Esophagus muscularis mucosa (tissue), 4 donors: ENCODE measurements around the gene POLR1F. TPM values are rescaled to one million over a fixed set of nuclear protein-coding genes. Genes with fewer than 3 reads are reported as not detected.

Experiments
- DNase-seq: peaks from one replicate; pipeline ENCODE4 v3.0.0-alpha.2; 2017; ENCODE audit errors: extremely low spot score
- H3K27ac ChIP-seq, 4 donors: fragments of 200-600 bp; sonication (generic); replicated peaks in 1 of 4; 1 replicate in 3 of 4; 2 replicates in 1 of 4; pipeline ENCODE4 v1.5.1; 2016 to 2019; ENCODE audit warnings: mild to moderate bottlenecking in 1 of 4
- H3K27me3 ChIP-seq, 4 donors: fragments of 200-600 bp; sonication (generic); one replicate each; pipeline versions ENCODE4 v1.5.1 to v1.6.0; 2016 to 2019
- H3K36me3 ChIP-seq, 4 donors: fragments of 200-600 bp; sonication (generic); one replicate each; pipeline ENCODE4 v1.5.1; 2016 to 2019
- H3K4me1 ChIP-seq, 4 donors: fragments of 200-600 bp; sonication (generic); one replicate each; pipeline ENCODE4 v1.5.1; 2016 to 2019
- H3K4me3 ChIP-seq, 4 donors: fragments of 200-600 bp; sonication (generic); 1 replicate in 2 of 4; 2 replicates in 2 of 4; pipeline ENCODE4 v1.5.1; 2016 to 2019; ENCODE audit warnings: mild to moderate bottlenecking in 4 of 4, moderate library complexity in 1 of 4
- H3K9me3 ChIP-seq, 4 donors: fragments of 200-600 bp; sonication (generic); 1 replicate in 3 of 4; 2 replicates in 1 of 4; pipeline ENCODE4 v1.5.1; 2016 to 2019
- EP300 ChIP-seq: sonication (generic); formaldehyde crosslinking; IDR thresholded peaks from one replicate; pipeline ENCODE4 v1.6.1; 2017; ENCODE audit warnings: antibody characterized with exemption
- POLR2A ChIP-seq: fragments of 450-650 bp; IDR thresholded peaks from one replicate; pipeline ENCODE4 v1.6.1; 2017; ENCODE audit warnings: antibody characterized with exemption, moderate library complexity, mild to moderate bottlenecking, low read depth
- POLR2AphosphoS5 ChIP-seq, 2 donors: sonication (generic); formaldehyde crosslinking; IDR thresholded peaks; one replicate each; pipeline ENCODE4 v1.6.1; 2017; ENCODE audit warnings: antibody characterized with exemption in 2 of 2
- WGBS: methylation state at CpG from one replicate; pipeline ENCODE4 v1.1.5; 2018; 5-methylcytosine and 5-hydroxymethylcytosine counted together
- intact Hi-C: fragments of 100-400 bp; cut with DNase I; formaldehyde crosslinking; loops from one replicate; pipeline ENCODE4 v1.15.1; 2023
- total RNA-seq, 4 donors: library from RNA; depleted of rRNA; stranded (reverse); fragments of >200 nt; gene quantifications; one replicate each; pipeline versions ENCODE4 v1.1.0 to v1.2.1, GENCODE V29; 2016
- TF ChIP-seq, protein P1 (sequence below), 3 experiments: fragments of 200-600 bp in 2 of 3; fragments of 450-650 bp in 1 of 3; sonication (generic) in 2 of 3; IDR thresholded peaks; one replicate each; pipeline ENCODE4 v1.5.1; 2017 to 2019; ENCODE audit warnings: antibody characterized with exemption in 3 of 3, mild to moderate bottlenecking in 2 of 3, moderate library complexity in 1 of 3

Gene POLR1F, protein sequence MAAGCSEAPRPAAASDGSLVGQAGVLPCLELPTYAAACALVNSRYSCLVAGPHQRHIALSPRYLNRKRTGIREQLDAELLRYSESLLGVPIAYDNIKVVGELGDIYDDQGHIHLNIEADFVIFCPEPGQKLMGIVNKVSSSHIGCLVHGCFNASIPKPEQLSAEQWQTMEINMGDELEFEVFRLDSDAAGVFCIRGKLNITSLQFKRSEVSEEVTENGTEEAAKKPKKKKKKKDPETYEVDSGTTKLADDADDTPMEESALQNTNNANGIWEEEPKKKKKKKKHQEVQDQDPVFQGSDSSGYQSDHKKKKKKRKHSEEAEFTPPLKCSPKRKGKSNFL
- 10 to 100 TPM; 12.5 to 18.7 (median 15.5) TPM for total RNA-seq

DNA sequence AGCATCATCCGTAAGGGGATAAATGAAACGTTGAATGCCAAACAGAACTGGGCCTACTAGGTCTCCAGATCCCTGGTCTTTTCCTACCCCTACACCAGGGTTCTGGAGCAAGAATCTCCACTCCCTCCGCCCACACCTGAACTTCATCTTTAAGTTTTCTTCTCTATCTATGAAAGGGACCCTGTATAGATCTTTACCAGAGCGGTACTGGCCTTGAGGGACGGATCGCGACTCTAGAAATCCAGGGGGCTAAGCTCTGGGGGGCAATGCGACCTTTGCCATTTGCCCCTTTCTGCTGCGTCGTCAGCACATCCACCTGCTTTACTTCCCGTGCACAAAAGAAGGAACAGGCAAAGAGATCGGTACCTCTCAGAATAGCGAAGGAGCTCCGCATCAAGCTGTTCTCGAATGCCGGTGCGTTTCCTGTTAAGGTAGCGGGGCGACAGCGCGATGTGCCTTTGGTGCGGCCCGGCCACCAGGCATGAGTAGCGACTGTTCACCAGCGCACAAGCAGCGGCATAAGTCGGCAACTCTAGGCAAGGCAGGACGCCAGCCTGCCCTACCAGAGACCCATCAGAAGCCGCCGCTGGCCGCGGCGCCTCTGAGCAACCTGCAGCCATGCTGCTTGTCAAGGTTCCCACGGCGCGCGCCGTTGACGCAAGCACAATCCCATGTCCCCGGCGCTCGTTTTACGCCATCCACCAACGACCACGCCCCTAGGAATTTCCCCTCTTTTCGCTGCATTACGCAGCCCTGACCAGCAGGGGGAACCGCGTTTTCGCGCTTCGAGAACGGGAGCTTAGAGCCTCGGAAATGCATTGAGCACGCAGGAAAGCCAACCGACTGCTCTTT is at the start of gene POLR1F:
Gene POLR1F (minus strand): TSS at position 641 of the 852 bp plus-strand sequence. CDS start 21 bp downstream, at position 620.
- TF ChIP-seq EP300 (no peak), POLR2AphosphoS5 (IDR thresholded peaks at IDR 0.05) (peak; percentile 93 to 95), POLR2A (peak; percentile 61)
- TF ChIP-seq, protein P1, sequence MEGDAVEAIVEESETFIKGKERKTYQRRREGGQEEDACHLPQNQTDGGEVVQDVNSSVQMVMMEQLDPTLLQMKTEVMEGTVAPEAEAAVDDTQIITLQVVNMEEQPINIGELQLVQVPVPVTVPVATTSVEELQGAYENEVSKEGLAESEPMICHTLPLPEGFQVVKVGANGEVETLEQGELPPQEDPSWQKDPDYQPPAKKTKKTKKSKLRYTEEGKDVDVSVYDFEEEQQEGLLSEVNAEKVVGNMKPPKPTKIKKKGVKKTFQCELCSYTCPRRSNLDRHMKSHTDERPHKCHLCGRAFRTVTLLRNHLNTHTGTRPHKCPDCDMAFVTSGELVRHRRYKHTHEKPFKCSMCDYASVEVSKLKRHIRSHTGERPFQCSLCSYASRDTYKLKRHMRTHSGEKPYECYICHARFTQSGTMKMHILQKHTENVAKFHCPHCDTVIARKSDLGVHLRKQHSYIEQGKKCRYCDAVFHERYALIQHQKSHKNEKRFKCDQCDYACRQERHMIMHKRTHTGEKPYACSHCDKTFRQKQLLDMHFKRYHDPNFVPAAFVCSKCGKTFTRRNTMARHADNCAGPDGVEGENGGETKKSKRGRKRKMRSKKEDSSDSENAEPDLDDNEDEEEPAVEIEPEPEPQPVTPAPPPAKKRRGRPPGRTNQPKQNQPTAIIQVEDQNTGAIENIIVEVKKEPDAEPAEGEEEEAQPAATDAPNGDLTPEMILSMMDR (IDR thresholded peaks at IDR 0.05) = peak; percentile 89 to 96 (median 93)
- Histone ChIP-seq H3K27ac (peak within 1 kb of the TSS; percentile 71 to 86 (median 75)), H3K4me1 (peaks cover 19 to 31% (median 27%) of the 10 kb centered on the region in 4 donors), H3K4me3 (peak within 1 kb of the TSS; percentile 81 to 94 (median 88)), H3K9me3 (no peaks in the 10 kb centered on the region), H3K27me3 (no peaks in the 10 kb centered on the region), H3K36me3 (peaks cover 0 to under 1% (median 0%) of the 10 kb centered on the region in 4 donors)
- under 1% methylated on average over 50 of the region's 56 CpGs for WGBS
- DNase-seq = peak; percentile 97
- intact Hi-C loops = no loop called here

DNA sequence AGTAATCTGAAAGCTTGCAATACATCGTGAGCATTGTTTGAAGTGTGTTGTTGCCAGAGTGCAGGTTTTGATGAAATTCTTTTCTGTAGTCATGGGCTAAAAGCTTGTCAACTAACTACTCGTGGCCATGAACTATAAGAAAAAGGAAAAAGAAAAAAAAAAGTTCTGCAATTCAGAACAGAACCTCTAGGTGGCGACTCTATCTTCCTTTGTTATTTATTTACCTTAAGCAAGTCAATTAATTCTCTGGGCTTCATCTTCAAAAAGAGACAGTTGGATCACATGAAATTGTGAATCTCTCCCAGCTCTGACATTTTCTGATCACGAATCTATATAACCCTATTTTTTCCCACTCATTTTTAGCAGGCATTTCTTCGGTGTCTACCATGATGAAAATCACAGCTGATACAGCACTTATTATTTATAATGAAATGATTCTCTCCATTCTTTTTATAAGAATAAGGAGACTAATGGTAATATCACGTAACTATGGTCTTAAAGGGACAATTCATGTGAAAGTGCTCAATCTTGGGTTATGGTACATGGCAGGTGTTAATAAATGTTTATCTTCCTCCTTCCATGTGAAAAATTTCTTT is 45.8 kb upstream of the POLR1F start:
- intact Hi-C loops = loop anchor here (5.0 to 10.0 kb wide), 2 partner anchors 418 to 560 kb away; no protein-coding TSS in a partner anchor
- no peak for DNase-seq
- TF ChIP-seq, protein P1 (IDR thresholded peaks at IDR 0.05) = peak; percentile 48 to 77 (median 66)
- TF ChIP-seq POLR2A (no peak), POLR2AphosphoS5 (IDR thresholded peaks at IDR 0.05) (no peak), EP300 (no peak)
- Histone ChIP-seq H3K27ac (no peak overlapping the region), H3K4me3 (no peak overlapping the region), H3K36me3 (no peaks in the 10 kb centered on the region), H3K9me3 (no peaks in the 10 kb centered on the region), H3K4me1 (no peaks in the 10 kb centered on the region), H3K27me3 (no peaks in the 10 kb centered on the region)
- WGBS = 43% methylated on average over 6 of the region's 6 CpGs

DNA sequence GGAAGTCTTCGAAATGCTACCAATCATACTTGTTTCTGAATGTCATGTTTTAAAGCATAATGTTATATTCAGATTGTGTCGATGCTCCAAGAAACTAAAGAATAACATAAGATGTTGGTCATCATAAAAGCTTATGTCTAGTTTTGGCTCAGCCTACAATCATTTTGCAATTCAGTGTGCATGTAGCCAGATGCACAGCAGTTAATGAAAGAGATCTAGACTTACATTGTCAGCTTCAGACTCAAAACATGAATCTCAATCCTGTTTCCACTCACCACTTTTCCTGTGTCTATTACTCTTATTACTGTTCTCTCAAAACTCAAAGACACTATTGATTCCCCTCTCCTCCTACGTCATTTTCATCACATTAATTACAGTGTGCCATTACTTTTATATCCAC is 43.2 kb upstream of the POLR1F start:
- Histone ChIP-seq H3K9me3 (no peaks in the 10 kb centered on the region), H3K4me1 (no peaks in the 10 kb centered on the region), H3K27me3 (no peaks in the 10 kb centered on the region), H3K27ac (no peak overlapping the region), H3K36me3 (no peaks in the 10 kb centered on the region), H3K4me3 (no peak overlapping the region)
- TF ChIP-seq EP300 (no peak), POLR2AphosphoS5 (IDR thresholded peaks at IDR 0.05) (no peak), POLR2A (no peak)
- TF ChIP-seq, protein P1 (IDR thresholded peaks at IDR 0.05) = no peak
- intact Hi-C loops = loop anchor here (5.0 to 10.0 kb wide), 2 partner anchors 420 to 563 kb away; no protein-coding TSS in a partner anchor
- WGBS = 76% methylated on average over 3 of the region's 3 CpGs
- DNase-seq = no peak

DNA sequence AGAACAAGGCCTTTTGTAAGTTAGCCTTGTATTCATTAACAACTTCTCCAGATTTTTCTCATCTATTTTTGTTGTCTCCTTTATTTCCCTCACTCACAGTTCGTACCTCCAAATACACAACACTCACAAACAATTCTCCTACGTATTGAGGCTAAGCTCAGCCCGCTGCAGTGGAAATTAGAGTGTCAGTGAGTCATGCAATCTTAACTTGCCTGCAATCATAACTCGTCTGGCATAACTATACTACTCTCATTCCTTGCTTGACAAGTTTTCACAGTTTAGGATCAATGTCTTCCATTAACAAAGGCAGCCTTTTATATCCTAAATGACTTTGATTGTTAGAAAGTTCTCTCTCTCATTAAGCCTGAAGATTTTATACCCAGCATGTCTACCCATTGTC is 40.8 kb upstream of the POLR1F start:
- 69% methylated on average over 4 of the region's 4 CpGs for WGBS
- Histone ChIP-seq H3K9me3 (no peaks in the 10 kb centered on the region), H3K4me1 (no peaks in the 10 kb centered on the region), H3K36me3 (no peaks in the 10 kb centered on the region), H3K4me3 (no peak overlapping the region), H3K27me3 (no peaks in the 10 kb centered on the region), H3K27ac (no peak overlapping the region)
- no peak for DNase-seq
- intact Hi-C loops = loop anchor here (5.0 to 10.0 kb wide), 2 partner anchors 423 to 565 kb away; no protein-coding TSS in a partner anchor
- TF ChIP-seq POLR2A (no peak), POLR2AphosphoS5 (IDR thresholded peaks at IDR 0.05) (no peak), EP300 (no peak)
- TF ChIP-seq, protein P1 (IDR thresholded peaks at IDR 0.05) = no peak
